Fibroblast of skin of right biceps (primary cell): ENCODE results near the gene TRMT44.
"Not testable (repeated sequence)": the region's sequence is repeated elsewhere in the genome, so short reads cannot be mapped to it uniquely, and the experiment has no call there.

Source experiments
- DNase-seq: peaks from one replicate; pipeline ENCODE4 v3.0.0-alpha.2; 2013

Gene TRMT44

DNA sequence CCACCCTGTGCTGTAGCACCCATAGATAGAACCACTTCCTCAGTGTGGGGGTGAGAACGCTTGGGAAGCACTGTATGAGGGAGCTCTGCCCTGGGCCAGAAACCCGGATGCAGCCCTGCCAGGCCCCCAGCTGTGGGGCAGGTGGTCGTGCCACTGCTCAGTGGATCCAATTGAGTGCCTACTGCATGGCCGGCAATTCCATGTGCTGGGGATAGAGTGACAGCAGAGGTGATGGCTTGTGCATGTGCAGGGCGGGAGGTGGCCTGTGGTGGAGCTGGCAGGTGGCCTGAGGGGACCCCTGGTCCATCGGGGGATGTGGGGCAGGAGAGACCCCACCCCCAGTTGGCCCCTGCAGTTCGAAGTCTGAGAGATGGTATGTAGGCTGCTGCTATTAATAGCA lies 60.4 kb downstream of the TRMT44 start:
- DNase-seq = no peak

DNA sequence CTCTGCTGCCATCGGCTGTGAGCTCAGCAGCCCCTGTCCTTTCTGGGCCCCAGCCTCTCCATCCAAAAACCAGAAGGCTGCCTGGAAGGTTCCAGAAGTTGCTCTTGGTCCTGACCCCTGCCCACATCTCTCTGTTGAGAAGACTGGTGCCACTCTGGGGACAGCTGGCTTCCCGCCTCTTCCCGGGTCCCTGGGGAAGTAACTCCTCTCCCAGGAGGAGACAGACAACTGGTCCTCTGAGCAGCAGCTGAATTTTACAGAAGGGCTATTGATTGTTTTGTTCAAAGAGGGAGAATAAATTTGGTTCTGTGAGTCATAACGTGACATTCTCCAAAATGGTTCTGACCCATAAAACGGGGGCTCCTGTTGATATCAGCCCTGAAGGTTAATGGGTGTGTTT lies 61.2 kb downstream of the TRMT44 start:
- no peak for DNase-seq

DNA sequence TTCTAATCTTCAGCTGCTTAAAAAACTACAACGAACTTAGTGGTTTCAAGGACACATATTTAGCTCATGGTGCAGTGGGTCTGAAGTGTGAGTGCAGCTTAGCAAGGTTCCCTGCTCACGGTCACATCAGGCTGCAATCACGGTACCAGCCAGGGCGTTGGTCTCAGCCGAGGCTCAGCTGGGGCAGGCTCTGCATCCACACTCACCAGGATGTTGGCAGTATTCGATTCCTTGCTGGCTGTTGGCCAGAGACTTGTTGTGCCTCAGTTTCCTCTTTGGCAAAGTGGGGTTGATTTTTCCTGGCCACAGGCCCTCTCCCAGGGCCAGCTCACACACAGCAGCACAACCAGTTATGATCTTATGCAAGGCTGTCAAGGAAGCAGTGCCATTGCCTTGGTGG lies 61.8 kb downstream of the TRMT44 start:
- DNase-seq = no peak

DNA sequence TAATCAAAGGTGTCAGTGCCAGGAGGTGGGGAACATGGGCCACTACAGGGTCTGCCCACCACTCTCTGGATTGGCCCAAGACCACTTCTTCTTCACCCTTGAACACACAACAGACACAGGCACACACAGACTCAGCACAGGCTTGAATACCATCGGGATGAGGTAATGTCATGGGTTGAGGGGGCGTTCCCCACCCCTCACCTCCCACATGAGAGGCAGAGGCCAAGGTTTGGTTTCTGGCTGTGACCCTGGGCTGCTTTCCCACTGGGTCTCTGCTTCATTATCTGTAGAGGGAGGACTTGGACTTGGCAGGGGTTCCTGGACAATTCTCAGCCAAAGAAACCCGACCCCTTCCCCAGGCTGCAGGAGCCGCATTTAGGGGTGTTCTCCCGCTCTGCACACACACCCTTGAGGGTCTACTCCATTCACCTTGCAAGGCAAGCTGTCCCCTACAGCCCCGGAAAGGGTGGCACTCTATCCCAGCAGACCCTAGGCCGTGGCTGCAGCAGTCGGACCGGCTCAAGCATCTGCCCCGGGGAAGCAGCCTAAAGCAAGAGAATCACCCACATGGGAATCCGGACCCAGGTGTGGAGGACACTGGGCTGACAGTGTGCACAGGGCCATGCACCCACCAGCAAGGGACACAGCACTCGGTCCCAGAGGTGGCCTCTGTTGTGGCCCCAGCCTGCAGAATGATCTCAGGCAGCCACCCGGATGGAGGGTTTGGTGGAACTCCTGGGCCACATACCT lies 62.4 kb downstream of the TRMT44 start:
- no peak for DNase-seq

DNA sequence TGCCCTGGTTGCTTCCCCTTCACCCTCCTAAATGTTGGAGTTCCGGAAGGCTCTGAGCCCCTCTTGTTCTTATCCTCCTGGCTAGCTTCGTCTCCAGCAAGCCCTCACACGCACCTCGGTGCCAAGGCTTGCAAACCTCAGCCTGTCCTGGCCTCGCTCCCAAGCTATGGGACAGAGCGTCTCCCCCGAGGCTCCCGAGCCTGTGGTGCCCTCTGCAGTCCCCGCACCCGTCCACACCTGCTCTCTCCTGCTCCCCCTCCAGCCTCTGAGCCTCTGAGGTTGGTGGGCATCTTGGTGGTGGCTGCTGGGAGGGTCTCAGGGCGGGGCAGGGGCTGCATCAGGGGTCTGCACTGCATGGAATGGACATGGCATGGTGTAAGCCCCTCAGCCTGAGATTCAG lies 63.2 kb downstream of the TRMT44 start:
- DNase-seq = no peak

DNA sequence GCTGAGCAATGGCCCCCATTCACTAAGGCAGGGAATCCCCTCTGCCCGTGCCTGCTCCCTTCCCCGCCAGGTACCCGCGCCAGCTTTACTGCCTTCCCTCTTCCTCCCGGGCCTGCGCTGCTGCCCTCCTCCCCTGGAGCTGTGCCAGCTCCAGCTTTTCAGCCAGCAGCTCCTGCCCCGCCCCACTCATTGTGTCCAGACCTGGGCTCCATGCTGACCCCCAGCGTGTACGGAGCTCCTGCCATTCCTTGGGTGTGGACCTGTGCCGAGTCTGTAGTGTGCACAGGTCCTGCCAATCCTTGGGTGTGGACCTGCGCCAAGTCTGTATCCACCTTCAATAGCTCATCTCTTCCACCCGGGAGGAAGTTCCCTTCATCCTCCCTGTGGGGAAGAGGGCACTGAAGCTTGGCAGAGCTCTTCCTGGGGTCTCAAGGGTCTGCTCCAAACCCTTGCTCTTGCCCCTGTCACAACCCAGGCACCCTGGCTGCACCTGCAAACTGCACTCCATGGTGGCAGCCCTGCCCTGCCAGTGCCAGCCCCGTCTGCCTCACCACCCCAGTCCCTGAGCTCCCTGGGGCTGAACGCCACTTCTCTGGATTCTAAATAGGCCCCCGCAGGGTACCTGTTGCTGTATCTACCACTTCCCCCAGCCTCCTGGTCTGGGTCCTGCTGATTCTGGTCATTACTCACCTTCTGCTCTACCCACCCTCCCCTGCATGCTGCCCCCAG lies 63.9 kb downstream of the TRMT44 start:
- no peak for DNase-seq

DNA sequence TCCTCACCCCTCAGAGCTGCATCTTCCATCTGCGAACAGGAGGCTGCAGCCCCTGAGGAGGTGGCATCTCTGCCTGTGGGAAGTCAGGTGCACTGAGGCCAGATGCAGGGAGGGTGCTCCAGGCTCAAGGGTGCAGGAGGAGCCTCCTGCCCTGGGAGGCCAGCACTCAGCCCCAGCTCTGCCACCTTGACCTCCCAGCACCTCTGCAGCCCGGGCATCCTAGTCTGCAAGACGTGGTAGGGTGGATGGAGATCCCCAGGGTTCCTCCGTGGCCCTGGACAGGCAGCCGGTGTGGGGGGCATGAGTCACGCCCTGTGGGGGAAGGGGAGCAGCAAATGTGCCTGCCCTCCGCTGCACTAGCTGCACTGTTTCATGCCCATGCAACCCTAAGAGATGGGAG lies 64.7 kb downstream of the TRMT44 start:
- DNase-seq = no peak

DNA sequence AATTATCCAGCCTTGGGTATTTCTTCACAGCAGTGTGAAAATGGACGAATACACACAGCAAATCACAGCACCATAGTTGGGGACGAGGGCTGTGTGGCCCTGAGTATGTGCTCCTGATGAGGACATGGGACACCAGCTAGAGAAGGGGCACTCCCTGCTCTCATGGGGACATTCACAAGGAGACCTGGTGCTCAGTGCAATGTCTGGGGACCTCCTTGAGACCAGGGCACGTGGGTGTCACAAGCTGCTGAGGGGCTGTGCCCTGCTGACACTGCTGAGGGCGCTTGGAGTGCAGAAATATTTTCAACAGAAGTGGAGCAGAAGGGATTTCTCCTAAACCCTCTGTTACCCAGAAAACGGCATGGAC lies 65.4 kb downstream of the TRMT44 start:
- DNase-seq = no peak

DNA sequence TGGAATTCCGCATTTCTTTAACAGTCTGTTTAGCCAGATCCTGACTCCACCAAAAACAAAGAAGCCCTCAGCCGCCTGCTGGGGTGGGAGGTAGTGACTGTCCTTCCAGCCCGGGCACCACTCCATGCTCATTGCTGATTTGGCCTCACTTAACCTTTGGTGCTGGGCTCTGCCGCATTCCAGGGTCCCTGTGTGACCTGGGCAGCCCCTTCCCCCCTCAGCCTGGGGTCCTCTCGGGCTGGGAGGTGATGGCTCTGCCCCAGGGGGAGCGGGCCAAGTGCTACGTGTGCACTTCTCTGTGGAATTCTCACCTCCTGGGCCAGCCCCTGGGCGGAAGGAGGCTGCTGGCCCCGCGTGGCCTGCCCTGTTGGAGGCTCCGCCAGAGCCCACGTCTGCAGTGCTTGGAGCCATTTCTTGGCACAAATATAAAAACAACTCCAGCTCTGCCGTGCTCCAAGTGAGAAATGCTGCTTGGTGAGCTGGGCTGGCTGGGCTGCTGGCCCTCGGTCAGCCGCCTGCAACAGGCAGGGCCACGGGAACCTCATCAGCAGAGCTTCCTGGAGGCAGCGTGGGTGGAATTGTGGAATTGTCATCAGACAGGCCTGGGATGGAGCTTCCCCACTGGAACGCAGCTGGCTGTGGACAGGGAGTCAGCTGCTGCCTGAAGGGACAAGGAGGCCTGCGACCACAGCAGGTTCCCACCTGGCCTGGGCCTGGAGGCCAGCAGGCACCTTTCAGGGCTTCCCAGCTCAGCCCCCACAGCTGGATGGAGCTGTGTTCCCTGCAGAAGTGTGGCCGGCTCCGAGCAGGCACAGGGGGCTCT lies 66.0 kb downstream of the TRMT44 start:
- no peak for DNase-seq

DNA sequence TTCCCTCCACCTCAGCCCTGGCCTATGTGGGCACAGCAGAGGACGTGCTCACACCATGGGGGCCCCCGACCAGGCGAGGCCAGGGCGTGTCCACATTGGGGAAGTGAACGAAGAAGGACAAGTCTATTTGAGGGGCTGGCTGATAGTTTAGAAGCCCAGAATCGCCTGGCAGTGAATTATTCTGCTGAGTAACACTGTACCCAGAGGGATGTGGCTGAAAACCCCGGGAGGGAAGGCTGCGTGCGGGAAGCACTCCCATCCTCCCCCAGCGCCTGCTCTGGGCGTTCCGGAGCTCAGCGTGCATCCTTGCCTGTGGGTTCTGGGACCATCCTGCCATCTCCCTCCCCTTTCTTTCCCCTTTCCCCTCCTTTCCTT lies 66.6 kb downstream of the TRMT44 start:
- DNase-seq = no peak

DNA sequence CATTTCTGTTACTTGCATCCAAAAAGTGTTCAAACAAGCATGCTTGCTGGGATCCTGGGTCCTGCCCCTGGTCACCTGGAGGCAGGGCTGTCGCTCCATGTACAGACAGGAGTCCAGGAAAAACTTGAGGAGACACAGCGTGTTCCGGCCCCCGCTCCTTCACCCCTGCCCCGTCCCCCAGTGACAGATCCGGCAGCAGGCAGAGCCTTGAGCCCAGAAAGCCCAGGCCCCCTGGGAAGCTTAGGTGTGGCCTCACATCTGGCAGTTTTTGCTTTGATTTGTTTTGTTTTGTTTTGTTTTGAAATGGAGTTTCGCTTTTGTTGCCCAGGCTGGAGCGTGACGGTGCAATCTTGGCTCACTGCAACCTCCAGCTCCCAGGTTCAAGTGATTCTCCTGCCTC lies 67.0 kb downstream of the TRMT44 start:
- DNase-seq = no peak

DNA sequence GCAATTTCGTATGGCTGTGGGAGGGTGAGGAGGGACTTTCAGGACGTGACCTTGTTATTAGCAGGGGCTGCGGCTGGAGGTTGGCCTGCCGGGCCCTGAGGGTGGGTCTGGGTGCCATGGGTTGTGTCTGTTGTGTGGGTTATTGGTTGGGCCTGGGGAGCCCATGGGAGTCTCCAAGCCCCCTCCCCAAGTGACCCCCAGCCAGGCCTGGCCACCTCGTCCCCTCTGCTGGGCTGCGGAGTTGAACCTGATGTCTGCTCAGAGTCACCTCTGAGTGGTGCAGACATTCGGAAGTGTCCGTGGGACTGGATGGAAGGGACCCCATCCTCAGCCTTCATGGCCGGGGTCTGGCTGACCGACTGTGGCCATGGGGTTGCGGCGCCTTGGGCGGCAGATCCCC lies 67.7 kb downstream of the TRMT44 start:
- DNase-seq = no peak

DNA sequence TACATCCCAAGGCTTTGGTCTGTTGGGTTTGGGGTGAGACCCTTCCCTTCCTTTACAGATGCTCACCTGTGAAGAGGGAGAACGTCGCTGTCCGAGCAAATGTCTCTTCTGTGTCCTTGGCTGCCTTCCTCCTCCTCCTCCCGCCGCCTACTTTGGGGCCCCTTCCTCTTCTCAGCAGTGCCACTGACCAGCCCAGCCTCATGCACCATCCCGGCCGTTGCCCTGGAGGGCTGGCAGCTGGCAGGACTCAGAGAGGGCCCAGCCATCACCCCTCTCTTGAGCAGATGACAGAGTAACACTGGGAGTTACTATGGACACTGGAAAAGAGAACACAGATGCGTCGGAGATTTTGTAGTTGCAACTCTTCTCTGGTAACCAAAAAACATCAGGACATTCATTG lies 68.2 kb downstream of the TRMT44 start:
- DNase-seq = no peak

DNA sequence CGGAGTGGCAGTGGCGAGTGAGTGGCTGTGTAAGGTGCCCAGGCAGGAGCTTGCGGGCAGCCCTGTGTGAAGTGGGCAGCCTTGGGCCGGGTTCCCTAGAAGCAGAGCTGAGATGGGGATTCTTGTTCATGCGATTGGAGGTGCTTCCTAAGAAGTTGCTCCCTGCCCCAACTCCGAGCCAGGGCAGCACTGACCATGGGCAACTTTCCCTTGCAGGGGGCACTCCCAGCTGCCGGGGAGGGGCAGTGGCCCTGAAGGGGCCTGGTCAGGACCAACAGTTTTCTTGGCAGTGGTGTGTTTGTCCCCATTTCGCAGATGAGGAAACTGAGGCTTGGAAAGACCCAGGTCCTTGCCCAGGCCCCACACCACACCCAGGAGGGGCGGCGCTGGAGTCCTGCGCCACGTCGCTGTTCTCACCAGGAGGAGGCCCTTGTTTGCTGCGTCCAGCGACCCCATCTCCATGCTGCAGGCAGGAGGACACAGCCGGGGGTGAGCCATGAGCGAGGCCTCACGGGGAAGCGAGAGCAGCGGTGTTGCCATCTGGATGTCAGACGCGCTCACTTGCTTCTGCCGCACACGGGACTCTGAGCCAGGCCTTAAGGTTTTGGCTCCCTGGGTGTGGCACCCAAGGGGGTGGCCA lies 68.9 kb downstream of the TRMT44 start:
- no peak for DNase-seq

DNA sequence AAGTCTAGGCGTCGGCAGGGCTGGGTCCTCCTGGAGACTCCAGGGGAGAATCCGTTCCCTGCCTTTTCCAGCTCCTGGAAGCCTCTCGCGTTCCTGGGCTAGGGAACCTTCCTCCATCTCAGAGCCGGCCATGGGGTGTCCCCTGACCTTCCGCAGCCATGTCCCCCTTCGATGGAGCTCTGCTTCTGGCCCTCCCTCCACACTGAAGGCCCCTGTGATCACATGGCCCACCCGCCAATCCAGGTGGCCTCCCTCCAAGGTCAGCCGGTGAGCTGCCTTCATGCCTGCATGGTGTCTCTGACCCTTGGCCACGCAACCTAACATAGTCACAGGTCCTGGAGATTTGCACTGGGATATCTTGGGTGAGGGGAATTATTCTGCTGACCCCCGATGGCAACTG lies 69.6 kb downstream of the TRMT44 start:
- DNase-seq = no peak

DNA sequence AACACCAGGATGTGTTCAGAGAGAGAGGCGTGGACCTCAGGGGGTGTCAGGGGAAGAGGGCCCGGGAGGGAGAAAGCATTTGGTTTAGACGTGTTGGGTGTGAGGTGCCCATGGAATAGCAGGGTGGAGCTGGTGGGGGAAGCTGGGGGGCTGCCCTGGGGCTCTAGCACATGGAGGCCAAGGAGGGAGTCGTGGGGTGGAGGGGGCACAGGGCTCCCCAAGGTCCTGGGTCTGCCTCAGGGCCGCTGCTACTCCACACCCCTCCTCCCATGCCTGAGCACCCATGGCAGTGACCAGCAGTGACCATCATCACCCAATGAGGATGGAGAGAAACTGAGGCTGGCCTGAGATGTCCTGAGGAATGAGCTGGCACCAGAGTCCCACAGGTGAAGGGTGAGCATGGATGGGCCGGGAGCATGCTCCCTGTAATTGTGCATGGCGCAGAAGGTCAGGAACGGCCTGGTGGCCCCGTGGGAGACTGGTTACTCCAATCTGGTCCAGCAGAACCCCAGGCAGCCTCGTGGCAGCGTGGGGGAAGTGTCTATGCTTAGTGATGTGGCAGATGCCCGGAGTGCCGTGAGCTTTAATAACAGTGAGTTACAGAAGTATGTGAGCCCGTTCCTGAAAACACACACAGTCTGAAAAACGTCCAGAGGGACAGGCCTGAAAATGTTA lies 70.2 kb downstream of the TRMT44 start:
- no peak for DNase-seq

DNA sequence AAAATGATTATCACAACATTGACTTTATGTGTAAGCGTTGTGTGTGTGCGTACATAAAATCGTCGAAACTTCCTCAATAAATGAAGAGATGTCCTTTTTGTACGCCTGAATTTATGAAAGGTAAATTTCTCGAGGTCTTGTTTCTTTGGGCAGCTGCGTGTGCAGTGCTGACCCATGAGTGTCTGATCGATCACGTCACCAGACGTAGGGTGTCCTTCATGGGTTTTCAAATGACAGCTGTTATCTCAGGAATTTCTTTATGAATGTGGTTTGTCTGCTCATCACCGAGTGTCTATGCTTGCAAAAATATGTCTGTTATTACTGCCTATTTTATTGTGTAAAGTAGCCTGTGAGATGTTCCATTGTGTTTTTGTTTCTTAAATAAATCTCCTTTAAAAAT lies 71.9 kb downstream of the TRMT44 start:
- no peak for DNase-seq

DNA sequence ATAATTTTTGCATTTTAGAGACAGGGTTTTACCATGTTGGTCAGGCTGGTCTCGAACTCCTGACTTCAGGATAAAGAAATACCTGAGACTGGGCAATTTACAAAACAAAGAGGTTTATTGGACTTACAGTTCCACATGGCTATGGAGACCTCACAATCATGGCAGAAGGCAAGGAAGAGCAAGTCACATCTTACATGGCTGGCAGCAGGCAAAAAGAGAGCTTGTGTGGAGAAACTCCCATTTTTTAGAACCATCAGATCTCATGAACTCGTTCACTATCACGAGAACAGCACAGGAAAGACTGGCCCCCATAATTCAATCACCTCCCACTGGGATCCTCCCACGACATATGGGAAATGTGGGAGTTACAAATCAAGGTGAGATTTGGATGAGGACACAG lies 72.5 kb downstream of the TRMT44 start:
- not testable (repeated sequence) for DNase-seq

DNA sequence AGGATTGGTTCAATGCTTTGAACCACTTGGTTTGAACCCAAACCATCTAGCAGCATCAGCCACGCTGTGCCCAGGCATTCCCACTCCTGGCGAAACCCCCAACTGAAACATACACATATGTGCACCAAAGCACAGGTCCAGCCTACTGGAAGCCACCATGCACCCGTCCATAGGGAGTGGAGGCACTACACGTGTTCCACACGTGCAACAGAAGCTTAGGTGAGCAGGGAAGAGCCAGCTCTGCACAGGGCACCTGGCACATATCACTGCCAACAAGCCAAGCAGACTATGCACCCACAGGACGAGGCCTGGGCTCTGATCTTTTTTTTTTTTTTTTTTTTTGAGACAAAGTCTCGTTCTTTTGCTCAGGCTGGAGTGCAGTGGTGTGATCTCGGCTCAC lies 73.4 kb downstream of the TRMT44 start:
- no peak for DNase-seq

DNA sequence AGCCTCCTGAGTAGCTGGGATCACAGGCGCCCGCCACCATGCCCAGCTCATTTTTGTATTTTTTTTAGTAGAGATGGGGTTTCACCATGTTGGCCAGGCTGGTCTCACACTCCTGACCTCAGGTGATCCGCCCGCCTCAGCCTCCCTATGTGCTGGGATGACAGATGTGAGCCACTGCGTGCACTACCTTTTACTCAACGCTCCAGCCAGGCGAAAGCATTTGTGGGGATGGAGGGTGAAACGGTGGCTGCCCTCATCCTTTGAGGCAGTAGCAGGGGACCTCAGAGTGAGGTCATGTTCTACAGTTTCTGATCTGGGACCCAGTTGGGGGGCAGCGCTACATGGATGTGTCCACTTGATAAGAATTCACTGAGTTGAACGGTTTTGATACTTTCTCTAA lies 73.8 kb downstream of the TRMT44 start:
- no peak for DNase-seq

DNA sequence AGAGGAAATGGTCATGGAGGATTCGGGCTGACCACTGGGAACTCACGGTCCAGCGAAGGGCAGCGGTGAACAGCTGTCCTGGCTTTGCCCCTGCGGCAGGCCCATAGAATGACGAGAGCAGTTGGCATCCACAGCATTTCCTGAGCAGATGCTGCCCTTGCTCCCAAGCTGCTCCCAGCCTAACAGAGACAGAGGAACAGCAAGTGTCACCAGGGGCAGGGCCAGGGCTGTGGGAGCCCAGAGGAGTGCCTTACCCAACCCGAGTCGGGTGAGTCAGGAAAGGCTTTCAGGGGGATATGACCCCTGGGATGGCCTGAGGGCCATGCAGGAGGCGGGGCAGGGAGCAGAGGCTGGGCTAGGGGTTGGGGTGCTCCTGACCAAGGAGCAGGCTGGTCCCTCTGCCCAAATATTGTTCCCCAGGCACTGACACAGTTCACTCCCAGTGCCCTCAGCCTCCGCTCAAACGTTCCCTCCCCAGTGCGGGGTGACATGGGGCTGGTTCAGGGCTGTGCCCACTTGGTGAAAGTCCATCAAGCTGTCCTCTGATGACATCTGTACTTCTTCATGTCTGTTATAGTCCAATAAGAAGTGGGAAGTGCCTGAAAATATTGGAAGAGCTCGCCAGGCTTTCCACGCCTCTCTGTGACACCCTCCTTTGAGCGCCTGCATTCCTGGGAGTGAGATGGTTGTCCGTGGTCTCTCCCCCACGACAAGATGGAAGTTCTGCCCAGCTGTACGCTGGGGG lies 74.9 kb downstream of the TRMT44 start:
- no peak for DNase-seq

DNA sequence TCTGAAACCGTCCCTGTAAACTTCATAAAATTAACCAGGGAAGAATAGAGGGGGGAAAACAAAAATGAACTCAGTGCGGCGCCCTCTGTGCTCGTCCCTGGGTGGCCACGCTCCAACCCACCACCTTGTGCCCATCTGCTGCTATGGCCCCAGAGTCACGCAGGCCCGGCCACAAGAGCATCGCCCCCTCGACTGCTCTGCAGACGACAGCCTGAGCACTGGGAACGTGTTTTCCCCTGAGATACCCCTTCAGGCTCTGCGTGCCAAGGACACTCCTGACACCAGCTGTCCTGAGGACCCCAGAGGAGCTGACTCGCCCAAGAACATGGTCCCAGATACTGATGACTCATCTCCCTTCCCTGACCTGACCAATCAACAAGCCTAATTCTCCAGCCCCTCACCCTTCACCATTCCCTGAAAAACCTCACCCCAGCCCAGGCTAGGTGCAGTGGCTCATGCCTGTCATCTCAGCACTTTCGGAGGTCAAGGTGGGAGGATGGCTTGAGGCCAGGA lies 75.5 kb downstream of the TRMT44 start:
- no peak for DNase-seq
